NCI-H1092 treated with DMSO at 0.1 percent for 48 hours (cell line): ENCODE data around the gene COX8A.
A peak's percentile ranks its signal among the peaks of the same experiment; 100 is the strongest.
"Not testable (repeated sequence)": the region's sequence is repeated elsewhere in the genome, so short reads cannot be mapped to it uniquely, and the experiment has no call there.

Source experiments
- DNase-seq: peaks from one replicate; lab custom pipeline; 2025; lab: John Stamatoyannopoulos, UW

Gene COX8A

DNA sequence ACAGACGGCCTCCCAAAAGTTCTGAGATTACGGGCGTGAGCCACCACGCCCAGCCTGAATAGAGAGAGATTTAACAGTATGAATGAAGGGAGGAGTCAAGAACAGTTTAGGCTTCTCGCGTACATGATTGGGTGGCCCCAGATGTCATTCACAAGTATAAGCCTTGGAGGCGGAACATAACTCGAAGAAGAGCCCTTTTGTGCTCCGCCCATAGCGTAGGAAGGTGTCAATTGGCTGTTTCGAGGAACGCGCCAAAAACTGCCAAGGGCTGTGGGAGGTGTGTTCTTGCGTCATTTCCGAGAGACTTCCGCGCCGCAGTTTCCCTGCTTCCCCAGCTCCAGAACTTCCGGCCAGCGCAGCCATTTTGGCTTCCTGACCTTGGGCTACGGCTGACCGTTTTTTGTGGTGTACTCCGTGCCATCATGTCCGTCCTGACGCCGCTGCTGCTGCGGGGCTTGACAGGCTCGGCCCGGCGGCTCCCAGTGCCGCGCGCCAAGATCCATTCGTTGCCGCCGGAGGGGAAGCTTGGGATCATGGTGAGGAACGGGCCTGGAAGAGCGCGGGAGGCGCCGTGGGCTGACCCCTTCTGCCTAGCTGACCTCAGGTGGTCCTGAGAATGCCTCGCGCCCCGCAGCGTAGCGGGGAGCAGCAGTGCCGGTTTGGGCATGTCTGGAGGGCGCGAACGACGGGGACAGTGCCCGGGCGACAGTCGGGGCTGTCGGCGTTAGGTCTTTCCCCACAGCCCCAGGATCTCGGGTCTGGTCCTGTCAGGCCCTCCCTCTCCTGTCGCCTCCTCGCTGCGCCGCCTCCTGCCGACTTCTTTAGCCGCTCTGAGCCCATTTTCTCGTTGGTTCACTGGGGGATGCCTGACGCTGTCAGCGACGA lies at the start of gene COX8A:
COX8A (plus strand) TSS at position 362 of the 885 bp plus-strand sequence; CDS start at position 423, 61 bp downstream.
- peak; percentile 100 for DNase-seq

DNA sequence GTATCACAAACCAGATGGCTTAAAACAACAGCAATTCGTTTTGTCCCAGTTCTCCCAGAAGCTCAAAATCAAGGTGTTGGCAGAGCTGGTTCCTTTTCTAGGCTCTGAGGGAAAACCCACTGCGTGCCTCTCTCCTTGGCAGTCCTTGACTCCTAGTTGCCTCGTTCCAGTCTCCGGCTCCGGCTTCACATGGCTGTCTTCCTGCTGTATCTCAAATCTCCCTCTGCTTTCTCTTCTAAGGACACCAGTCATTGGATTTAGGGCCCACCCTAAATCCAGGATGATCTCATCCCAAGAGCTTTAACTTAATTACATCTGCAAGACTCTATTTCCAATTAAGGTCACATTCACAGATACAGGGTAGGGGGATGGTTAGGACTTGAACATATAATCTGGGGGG lies 44.8 kb upstream of the COX8A start:
- DNase-seq: no peak

DNA sequence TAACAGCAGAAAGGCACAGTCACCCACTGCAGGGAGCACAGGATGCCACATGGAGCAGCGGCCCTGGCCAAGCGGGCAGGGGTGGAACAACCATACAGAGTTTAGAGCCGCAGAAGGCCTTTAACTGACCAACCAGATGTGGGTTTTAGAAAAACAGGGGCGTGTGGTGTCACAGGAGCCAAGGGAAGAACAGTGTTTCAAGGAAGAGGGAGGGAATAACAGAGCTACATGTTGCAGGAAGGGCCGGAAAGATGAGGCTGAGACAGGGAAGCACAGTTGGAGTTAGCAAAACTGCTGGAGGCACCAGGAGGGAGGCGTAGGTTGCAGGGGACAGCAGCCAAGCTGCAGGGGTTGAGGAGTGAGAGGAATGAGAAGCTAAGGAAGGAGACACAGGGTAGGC lies 43.4 kb upstream of the COX8A start:
- no peak for DNase-seq

DNA sequence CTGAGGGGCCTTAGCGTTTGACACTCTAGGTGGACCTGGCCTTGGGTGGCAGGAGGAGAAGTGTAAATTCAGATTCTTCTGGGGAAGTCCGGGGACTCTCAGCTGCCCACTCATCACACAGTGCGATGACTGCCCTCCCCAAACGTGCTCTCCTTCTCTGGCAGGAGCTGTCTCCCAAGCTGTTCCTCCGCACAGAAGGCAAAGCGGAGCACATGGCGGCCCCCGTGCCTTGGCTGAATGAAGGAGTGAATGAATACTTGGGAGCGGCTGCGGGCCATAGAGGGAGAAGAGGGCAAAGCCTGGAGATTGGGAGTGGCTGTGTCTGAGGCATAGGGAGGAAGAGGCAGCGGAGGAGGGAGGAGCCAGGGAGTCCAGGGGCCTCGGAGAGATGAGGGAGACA lies 42.5 kb upstream of the COX8A start:
- DNase-seq: no peak

DNA sequence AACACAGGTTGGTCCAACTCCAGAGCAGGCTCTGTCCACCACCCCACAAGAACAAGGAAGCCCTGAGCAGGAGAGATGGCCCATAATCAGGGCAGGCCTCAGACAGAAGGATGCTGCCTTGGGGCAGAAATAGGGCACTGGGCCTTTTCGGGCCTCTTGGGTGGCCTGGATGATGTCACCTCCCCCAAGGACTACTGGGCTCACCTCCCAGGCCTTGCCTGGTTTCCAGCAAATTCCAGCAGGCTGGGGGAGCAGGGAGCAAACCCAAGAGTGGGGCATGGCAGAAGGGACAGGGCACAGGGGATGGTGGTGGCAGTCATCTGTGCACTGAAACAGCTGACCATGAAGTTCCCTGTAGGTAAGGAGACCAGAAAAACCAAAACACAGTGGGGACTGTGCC lies 41.0 kb upstream of the COX8A start:
- DNase-seq: no peak

DNA sequence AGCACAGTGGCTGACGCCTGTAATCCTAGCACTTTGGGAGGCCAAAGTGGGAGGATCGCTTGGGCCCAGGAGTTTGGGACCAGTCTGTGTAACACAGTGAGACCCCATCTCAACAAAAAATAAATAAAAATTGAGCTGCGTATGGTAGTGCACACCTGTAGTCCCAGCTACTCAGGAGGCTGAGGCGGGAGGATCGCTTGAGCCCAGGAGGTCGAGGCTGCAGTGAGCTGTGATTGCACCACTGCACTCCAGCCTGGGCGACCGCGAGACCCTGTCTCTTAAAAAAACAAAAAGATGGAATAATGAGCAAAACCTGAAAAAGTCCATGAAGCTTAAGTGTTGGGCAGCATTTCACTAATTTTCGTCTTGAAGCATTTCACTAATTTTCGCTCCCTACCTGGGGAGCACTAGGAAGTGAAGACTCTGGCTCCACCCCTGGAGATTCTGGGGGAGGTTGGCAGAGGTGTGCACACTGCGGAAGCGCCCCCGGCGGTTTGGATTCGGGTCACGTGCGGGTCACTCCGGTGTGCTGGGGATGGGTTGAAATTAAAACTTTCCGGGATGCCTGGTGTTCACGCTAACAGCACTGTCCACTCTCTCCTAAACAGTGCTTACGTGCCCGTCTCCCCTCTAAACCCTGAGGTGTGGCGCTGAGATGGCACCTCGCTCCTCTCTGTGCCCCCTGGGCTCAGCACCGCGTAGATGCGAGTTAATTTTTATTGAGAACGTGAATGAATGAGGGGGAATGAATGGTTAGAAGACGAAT lies 36.5 kb upstream of the COX8A start:
- peak; percentile 70 for DNase-seq

DNA sequence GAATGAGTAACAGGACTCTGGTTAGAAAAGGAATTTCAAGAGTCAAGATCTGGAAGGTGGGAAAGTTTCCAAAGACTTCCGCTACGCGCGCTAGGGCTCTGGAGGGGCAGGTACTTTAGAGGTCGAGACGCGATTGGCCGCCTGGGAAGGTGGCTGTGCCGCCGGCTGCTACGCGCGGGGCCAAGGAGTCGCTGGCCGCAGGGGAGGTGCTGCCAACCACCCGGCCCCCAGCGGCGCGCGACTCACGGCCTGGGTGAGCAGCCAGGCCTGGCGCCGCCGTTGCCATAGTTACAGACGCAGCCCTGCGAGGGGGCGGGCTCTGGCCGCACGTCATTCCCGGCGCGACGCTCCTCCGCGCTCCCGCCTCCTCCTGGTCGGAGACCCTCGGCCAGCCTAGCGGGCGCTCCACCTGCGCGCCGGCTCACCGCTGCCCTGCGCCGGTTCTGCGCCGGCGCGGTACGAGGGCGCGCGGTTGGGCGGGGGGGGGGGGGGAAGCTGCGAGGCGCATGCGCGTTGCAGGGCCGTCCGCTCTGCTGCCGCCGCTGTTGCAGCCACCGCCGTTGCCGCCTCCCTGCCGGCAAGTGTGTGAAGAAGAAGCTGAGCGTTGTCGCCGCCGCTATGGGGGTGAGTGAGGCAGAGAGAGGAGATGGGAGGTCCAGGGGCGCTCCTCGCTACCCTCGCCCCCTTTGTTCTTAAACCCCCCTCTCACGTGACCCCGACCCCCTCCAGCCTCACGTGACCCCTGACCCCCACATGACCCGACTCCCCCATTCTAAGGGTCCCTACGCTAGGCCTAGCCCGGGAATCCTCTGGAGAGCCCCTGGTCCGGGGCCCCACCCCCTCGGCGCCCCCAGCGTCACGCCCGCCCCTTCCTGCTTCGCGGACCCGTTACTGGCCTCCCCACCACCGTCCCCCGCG lies 35.7 kb upstream of the COX8A start, which contains the start of gene NAA40:
NAA40 (plus strand) TSS at position 524 of the 918 bp plus-strand sequence; CDS start at position 619, 95 bp downstream.
- peak; percentile 98 for DNase-seq

- DNase-seq: peak; percentile 43
These were observed 35.0 kb upstream of the COX8A start for GRCh38 chr11:63939397-63939891.

DNA sequence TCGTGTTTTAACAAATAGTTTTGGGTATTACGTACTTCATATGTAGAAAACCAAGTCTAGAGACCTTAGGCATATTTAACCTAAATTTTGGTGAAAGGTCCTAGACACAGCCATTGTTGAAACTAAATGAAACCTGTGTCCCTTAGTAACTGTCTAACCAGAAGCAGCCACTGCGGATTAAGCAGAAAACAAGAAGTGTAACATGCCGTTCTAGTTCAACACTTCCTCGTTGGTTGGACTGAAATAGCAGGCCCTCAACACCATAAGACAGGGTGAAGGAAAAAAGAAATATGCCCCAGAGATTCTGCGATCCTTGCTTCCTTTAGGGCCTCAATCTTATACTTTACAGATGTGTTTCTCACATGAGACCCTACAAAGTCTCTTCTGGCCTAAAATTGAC lies 33.6 kb upstream of the COX8A start:
- no peak for DNase-seq

DNA sequence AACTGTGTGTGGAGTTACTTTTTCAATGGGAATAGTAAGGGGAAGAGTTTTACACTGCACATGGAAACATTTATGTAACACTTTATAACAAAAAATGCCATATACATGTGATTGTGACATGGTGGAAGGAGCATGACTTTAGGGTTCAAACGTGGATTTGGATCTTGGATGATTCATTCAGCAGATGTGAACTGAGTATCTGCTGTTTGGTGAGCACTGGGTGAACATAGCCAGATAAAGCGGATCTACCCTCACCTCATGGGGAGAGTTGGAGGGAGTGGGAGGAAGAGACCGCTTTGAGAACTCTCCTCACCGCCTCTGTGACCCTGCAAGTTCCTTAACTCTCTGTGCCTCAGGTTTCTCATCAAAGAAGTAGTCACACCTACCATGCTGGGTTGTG lies 32.5 kb upstream of the COX8A start:
- no peak for DNase-seq

DNA sequence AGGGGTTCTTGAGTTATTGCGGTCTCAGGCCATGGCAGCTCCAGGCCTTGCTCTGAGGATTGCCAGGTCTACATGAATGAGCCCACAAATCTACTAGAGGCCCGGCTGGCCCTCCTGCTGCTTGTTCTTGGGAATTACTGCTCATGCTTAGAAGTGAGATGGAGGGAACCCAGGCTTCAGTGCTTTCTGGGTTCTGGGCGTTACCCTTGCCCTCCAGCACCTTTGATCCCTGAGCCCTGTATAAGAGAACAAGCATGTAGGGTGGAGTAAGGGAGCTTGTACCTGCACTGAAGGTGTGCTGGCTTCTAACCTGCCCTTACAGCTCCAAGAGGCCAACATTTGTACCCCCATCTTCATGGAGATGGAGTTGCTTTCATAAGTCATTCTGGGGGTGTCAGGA lies 31.6 kb upstream of the COX8A start:
- no peak for DNase-seq

- no peak for DNase-seq
These were observed 29.4 kb upstream of the COX8A start for GRCh38 chr11:63944987-63945386.

- peak; percentile 74 for DNase-seq
These were observed 28.8 kb upstream of the COX8A start for GRCh38 chr11:63945477-63946163.

GRCh38 chr11:63951779-63952536 lies 22.5 kb upstream of the COX8A start:
- DNase-seq: no peak

- DNase-seq: no peak
These were observed 21.9 kb upstream of the COX8A start for GRCh38 chr11:63952570-63952969.

- no peak for DNase-seq
These were observed 16.4 kb upstream of the COX8A start for GRCh38 chr11:63958008-63958407.

DNA sequence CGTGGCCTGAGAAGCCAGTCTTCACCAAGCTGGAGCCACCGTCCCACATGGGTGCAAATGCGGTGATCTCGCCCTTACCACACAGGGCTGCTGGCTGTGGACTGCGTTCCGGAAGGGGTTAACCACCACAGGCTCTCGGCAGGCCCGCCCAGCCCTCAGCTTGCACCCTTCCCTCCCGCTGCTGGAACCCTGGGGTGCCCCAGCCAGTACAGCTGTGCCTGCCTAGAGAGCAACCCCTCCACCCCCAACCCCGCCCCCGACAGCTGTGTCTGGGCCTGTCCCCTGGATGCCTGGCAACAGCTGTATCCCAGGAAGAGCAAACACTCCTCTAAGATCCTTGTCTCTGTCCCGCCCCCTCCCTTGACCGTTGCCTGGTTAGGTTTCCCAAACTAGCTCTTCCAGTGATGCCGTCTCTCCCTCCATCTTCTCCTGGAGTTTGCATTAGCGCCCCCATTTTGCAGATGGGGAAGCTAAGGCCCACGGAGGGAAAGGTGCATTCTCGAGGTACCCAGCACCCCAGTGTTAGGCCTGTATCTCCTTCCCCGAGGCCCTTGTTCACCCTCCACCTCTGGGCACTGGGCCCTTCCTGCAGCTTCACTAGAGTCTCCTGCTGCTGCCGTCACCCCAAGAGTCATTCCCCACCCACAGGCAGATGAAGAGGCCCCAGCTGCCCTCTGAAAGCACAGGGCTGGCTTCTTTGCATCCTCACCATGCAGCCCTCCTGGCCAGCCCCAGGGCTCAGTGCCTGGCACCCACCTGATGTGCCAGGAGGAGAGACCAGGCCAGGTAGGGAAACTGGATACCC lies 12.6 kb upstream of the COX8A start:
- peak; percentile 22 for DNase-seq

DNA sequence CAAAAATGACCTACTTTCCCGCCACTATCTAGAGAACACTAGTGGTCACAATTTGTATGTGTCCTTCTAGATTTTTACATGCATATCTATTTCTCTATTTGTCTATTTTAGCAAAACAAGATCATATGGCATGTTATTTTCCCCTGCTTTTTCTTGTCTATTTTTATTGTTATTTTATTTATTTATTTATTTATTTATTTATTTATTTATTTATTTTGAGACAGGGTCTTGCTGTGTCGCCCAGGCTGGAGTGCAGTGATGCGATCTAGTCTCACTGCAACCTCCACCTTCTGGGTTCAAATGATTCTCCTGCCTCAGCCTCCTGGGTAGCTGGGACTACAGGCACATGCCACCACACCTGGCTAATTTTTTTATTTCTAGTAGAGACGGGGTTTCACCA lies 10.5 kb upstream of the COX8A start:
- DNase-seq: not testable (repeated sequence)

DNA sequence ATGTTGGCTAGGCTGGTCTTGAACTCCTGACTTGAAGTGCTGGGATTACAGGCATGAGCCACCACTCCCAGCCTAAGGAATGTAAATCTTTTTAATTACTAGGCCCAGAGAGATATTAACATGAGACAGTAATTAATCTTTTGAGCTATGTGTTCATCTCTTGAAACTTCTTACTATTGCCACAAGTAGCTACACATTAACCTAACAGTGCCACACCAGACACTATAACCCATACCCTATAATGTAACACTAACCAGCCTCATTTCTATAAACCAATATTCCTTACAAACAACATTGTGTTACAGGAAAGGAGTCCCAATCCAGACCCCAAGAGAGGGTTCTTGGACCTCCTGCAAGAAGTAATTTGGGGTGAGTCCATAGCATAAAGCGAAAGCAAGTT lies 8.0 kb upstream of the COX8A start:
- DNase-seq: no peak

GRCh38 chr11:63969461-63969860 lies 5.0 kb upstream of the COX8A start:
- no peak for DNase-seq
